ENCODE measurements around the gene TMEM9.

DNA sequence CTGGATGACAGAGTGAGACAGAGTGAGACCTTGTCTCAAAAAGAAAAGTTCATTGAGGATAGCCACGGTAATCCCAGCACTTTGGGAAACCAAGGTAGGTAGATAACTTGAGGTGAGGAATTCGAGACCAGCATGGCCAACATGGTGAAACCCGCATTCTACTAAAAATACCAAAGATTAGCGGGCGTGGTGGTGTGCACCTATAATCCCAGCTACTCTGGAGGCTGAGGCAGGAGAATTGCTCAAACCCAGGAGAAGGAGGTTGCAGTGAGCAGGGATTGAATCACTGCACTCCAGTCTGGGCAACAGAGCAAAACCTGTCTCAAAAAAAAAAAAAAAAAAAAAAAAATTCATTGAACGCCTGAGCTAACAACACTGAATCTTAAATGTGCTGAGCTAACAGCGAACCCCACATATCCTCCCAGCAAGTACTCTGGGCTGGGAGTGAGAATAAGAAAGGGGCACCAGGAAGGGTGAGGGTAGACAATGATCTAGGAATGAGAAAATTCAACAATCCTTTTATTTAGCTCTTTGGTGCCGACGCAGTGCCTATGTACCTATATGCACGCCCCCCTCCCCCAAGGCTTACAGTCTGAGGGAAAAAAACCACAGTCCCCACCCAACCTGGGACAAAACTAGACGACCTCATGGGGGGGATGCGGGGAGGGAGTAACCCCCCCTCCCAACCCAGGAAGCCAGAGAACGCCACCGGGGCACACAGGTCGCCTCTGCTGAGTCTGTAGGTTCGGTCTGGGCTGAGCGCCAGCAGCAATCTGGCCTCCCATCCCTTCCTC lies 40.6 kb downstream of the TMEM9 start:
- TF ChIP-seq EGR1 (IDR thresholded peaks at IDR 0.05): no peak
- TF ChIP-seq YY1 (IDR thresholded peaks at IDR 0.05; ENCODE audit: low read depth): no peak
- TF ChIP-seq NFIC (IDR thresholded peaks at IDR 0.05): no peak
- TF ChIP-seq TEAD4 (IDR thresholded peaks at IDR 0.05): no peak

Measured in Ishikawa (cell line).